ENCODE data around the gene DAPK3.

Gene DAPK3

GRCh38 chr19:3932931-3933810, 37.7 kb downstream of the DAPK3 start, which contains the start of gene NMRK2:
Gene NMRK2 (plus strand): TSS chr19:3933069. CDS start chr19:3933672, 603 bp downstream.
- DNase-seq, result peak in 1 of 56 donors; percentile 31

GRCh38 chr19:3931041-3931440, 39.9 kb downstream of the DAPK3 start:
- no peak for DNase-seq

GRCh38 chr19:3923912-3924311, 47.0 kb downstream of the DAPK3 start:
- no peak for DNase-seq

DNA sequence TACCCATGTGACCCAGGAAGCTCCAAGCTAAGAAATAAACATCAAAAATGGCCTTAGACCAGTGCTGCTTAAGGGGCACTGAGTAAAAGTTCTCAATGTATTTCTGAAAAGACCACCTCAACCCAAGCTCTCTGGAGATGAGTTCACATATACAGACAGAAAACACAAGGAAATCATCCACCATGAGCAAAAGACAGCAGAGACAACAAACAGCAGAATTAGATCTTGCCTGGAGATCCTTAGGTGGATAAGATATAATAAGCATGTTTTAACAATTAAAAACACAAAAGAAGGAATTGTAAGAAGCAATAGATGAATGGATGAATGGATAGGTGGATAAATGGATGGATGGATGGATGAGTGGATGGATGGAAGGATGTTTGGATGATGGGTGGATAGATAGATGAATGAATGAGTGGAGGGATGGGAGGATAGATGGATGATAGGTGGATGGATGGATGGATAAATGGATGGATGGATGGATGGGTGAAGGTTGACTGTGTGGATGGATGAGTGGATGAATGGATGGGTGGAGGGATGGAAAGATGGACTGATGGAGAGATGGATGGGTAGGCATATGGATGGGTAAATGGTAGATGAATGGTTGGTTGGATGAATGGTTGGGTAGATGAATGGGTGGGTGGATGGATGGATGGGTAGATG, 47.7 kb downstream of the DAPK3 start:
- no peak for DNase-seq

DNA sequence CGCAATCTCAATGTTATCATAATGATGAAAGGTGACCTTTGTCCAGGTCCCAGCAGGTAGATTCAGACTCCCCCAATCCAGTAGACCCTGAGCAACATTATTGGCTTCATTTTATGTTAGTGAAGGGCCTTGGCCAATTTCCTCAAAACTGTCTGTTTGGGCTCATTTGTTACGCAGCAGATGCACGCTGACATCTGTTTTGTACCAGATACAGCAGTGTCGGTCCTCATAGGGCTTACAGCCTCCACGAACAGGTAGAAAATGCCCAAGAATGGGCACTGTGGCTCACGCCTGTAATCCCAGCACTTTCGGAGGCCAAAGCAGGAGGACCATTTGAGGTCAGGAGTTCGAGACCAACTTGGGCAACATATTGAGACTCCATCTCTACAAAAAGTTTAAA, 51.1 kb downstream of the DAPK3 start:
- DNase-seq, result no peak

DNA sequence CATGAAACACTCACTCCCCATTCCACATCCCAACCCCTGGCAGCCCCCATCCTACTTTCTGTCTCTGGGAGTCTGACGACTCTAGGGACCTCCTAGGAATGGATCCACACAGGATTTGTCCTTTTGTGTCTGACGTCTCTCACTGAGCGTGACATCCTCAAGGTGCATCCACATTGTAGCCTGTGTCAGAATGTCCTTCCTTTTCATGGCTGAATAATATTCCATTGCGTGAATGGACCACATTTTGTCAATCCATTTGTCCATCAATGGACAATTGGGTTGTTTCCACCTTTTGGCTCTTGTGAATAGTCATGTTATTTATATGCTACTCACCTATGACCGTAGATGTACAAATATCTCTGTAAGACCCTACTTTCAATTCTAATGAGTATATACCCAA, 54.9 kb downstream of the DAPK3 start:
- DNase-seq, result no peak

- DNase-seq, result no peak
Observed at GRCh38 chr19:3914199-3914598, 56.7 kb downstream of the DAPK3 start.

- no peak for DNase-seq
Observed at GRCh38 chr19:3910105-3910504, 60.8 kb downstream of the DAPK3 start.
